ENCODE data around the gene MAGI2.
"Not testable (repeated sequence)": the region's sequence is repeated elsewhere in the genome, so short reads cannot be mapped to it uniquely, and the experiment has no call there.

Gene MAGI2

DNA sequence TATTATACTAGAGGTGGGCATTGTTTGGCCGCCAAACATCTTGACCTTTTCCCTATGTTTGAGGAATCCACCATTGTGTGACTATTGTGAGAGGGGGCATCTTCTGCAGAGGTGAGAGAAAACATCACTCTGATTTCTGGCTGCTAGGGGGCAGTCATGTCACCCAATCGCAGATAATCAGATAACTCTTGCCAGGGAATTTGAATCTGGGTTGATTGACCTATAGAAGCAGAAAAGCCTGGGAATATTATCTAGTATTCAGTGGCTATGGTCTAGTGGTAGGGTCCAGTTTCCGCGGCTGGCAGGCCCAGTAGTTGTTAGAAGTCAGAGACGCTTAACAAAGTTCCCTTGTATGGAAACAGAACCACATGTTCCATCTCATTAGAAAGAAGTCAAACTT is 846.4 kb downstream of the MAGI2 start:
- DNase-seq = no peak

DNA sequence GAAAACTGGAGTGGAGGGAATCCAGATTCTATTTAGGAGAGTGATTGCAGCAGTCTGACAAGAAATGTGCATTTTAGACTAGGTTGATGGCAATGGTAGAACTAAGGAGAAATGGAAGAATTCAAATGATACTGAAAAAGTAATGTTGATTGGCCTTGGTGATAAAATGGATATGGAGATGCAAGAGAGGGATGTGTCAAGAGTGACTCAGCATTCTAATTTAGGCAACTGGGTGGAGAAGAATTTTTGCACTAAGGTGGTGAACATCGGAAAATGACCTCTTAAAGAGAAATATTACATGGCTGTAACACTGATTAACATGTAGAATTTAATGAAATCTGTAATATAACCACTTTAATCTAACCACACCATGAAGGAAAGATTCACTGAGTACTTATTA is 848.3 kb downstream of the MAGI2 start:
- DNase-seq = no peak

DNA sequence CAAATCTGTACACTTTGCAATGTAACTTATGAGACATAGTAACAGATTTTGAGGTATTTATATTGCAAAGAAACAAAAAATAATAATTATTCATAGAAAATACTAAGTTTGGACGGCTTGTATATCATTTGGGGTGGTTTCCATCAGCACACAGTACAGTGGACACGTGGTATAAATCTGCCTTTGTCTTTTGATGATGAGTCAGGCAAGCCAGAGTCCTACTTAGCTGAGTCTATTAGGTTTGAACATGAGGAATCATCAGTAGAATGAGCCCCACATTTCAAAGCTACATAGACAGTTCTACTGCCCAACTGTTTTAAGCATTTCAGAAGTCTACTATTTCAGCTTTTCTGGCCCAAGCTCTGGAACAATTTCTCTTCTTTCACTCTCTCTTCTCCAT is 851.7 kb downstream of the MAGI2 start:
- DNase-seq = no peak

DNA sequence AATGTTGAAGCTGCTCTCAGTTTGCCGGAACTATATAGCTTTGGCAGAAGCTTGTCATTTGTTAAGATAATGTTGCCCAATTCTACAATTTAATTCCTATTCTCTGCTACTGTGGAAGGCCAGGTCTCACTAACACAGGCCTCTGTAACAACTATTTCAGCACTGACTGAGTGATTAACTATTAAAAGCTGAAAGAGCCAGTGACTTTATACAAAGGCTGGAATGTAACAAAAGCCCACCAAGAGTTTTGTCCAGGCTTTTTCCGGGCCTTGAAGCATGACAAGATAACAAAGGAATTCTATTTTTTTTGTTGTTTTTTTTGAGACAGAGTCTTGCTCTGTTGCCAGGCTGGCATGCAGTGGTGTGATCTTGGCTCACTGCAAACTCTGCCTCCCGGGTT is 859.3 kb downstream of the MAGI2 start:
- DNase-seq = no peak

DNA sequence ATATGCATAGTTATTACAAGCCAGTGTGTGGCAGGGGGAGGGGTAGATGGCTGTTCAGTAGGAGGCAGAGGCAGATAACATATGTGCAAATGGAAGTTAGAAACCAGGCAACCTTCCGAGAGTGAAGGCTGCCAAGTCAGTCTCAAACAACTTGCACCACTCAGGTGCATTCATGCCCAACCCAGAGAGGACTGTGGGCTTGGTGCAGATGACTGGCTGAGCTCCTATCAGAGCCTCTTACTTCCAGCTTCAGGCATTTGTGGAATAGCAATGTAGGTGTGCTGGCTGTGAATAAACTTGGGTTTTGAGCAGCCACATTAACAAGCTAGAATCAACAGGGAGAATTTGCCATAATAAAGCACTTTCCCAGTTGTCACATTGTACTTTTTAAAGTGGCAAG is 865.1 kb downstream of the MAGI2 start:
- no peak for DNase-seq

DNA sequence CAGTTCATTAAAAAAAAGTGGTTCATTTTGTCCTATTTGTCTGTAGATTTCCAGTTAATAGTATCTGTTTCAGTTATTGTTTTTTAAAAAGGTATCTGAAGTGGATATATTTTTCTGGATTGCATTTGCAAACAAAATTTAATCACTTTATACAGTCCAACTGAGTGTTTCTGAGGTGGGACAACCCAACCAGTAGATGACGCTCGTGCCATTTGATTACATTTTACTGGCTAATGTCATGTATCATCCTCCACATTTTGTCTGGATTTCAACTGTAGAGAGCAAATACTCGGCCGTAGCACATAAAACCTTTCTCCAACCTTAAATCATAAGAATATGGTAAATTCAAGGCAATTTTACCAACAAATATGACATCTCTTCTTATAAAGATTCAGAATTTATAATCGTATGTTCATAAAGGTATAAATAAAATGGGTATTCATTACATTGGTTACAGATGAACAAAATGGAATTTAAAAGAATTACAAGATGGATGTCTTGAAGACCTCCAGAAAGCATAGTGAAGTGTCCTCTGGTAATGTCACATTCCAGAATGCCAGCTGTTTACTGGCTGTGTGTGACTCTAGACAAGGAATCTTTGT is 865.9 kb downstream of the MAGI2 start:
- DNase-seq = no peak

DNA sequence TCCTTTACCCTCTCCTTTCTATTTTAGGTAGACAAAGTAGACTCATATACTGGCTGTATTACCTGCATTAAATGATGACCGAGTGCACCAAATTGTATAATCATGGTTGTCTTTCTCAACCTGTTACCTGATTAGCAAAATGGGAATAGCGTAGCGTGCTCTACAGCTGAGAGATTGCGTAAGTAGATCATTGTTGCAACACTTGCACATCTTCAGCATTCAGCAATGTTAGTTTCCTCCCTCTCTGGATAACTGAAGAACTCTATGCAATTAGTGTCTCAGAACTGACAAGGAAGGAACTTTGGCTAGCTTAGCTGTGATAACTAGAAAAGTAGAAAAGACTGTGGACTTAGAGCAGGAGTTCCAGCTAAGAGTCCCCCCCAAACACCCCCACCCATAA is 867.5 kb downstream of the MAGI2 start:
- no peak for DNase-seq

DNA sequence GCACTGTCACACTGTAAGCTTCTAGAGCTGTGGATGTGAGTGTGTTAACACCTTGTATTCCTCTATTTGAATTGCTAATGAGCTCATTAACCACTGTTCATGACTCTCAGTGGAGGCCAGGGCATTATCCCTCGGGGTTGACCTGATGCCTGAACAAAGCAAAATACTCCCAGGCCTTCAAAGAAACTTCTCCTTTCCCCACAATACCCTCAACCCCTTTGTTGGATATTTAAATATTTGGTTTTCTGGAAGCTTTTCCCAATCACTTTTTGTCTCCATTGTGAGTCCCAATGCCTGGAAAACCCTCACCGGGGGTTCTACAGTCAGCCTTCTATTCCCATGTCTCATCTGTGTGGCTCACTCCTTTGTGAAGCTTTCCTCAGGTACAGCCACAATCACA is 874.8 kb downstream of the MAGI2 start:
- DNase-seq = no peak

DNA sequence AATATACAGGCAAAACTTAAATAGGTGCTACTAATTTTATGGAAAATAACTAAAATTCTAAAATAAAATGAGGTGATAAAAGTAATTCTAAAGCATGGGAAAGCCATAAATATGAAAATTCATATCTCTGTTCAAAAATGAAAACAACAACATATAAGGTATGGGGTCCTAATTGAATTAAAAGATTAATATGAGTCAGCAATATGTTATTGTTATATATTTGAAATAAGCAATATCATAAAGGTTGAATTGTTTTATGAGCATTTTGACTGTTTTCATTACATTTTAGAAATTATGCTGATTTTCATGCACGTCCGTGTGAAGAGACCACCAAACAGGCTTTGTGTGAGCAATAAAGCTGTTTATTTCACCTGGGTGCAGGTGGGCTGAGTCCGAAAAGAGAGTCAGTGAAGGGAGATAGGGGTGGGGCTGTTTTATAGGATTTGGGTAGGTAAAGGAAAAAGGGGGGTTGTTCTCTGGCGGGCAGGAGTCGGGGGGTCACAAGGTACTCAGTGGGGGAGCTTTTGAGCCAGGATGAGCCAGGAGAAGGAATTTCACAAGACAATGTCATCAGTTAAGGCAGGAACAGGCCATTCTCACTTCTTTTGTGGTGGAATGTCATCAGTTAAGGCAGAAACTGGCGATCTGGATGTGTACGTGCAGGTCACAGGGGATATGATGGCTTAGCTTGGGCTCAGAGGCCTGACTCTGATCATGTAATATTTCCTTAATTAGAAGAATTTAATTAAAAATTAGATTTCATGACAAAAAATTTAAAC is 876.1 kb downstream of the MAGI2 start:
- DNase-seq = not testable (repeated sequence)

DNA sequence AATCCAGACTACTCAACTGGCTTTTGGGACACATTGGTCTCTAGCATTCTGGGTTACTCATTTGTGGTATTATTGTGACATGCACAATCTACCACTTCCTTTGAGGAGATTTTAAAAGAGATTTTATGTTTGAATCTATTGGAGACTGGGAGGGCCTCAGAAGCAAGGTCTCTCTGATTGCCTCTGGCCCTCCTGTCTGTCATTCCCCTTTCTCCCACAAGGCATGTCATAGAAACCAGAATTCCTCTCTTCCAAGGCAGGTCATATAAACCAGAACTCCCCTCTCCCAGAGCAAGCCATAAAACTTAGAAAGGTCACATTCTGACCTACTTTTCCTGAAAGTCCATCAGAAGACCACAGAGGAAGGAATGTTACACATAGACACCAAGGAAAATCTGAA is 877.2 kb downstream of the MAGI2 start:
- no peak for DNase-seq

DNA sequence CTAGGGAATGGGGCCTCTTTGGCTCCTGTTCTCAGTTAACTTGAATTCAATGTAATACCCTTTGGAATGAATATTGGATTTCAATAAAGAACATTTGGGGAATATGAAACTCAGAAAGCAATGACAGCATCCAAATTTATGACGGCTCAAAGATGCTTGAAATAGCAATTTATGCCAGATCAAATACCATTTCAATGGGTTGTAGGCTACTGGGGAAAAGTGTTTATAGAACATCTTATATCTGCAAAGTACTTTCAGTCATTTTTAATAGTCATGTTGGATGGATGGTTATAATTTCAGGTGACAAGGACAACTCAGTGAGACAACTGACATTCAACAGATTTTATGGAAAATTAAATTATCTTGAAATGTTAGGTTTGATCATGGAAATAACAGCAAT is 882.2 kb downstream of the MAGI2 start:
- no peak for DNase-seq

DNA sequence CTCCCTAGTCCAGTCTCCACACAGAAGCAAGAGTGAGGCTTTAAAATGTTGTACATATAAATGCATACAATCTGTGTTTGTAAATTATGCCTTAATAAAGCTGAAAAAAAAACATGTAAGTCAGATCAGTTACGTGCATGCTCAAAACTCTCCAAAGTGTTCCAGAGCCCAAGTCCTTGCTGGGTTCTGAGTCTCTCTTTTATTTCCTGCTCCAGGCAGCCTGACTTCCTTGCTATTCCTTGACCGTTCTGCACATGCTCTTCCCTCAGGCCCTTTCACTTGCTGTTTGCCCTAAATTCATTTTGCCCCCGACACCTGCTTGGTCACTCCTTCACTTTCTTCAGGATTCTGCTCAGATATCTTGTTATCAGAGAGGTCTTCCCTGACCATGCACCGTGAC is 884.8 kb downstream of the MAGI2 start:
- no peak for DNase-seq

DNA sequence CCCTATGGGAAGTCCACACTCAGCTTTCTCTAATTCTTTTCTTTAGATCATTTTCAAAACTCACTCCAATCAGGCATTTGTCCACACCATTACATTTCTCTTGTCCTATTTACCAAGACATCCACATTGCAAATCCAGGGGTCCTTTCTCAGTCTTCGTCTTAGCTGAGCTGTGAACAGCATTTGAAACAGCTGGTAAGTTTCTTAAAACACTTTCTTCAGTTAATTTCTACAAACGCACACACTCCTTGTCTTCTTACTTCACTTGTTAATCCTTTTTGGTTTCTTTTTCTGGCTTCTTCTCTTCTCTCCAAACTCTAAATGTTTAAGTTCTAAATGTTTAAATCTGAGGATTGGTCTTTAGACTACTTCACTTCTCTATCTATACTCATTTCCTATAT is 885.6 kb downstream of the MAGI2 start:
- DNase-seq = no peak

DNA sequence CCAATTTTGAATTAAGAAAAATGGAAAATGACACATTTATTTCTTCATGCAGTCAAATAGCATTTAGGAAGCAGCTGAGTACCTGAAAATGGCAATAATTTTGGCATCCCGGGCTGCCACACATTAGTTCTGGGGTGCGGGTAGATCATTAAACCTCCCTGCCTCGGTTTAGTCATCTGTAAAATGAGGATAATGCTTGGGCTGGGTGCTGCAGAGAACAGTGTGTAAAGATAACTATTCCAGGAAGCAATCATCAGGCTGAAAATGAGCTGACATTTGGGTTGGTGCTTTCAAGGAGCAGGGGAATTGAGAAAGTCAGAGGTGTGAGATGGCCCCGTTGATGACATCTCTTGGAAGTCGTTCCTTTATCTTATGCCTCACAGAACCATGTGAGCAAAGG is 887.7 kb downstream of the MAGI2 start:
- no peak for DNase-seq

DNA sequence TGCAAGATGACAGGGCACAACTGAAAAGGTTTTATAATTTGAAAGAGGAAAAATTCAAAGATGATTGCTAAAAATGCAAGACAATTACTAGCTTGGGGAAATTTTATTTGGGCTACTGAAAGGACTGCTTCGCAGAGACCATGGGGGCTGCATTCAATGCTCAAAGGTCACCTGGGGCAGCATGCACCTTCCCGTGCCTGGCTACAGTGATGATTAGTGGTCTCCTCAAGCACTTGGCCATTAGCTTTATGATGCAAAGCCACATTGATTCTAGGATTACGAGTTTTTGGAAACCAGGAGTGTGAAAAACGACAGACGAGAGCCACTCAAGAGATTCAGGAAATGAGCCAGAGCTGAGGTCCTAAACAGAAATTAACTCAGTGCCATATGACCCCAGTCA is 890.3 kb downstream of the MAGI2 start:
- no peak for DNase-seq

DNA sequence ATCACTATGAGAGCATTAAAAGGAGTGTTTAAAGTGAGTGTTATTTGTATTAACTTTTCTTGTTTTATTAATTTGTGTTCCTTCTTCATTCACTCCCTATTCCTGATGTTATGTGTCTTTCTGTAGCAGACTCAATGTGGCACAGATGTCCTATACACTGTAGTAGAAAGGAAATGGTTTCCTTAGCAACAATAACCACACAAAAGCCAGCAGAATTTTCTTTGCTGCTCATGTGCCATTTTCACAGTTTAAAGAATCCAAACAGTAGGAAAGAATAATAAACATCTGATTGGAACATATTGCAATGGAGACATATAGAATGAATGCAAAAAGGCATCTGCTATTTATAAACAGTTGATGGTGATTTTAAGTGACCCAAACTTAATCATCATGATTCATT is 891.3 kb downstream of the MAGI2 start:
- DNase-seq = no peak

DNA sequence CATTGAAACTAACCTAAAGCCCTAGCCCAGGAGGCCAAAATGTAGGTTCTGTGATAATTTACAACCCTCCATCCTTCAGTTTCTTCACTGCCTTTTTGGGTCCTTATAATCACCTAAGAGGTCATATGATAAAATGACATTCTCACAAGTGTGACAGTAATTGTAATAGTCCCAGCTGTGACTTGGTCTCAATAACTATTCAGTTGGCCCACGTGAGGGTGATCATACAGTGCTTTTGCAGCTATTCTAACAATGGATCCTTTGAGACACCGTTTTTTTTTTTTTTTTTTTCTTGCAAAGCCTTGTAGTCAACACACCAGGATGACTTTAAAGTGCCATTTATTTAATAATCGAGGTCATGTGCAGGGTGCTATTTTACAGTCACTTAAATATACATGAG is 894.9 kb downstream of the MAGI2 start:
- no peak for DNase-seq

DNA sequence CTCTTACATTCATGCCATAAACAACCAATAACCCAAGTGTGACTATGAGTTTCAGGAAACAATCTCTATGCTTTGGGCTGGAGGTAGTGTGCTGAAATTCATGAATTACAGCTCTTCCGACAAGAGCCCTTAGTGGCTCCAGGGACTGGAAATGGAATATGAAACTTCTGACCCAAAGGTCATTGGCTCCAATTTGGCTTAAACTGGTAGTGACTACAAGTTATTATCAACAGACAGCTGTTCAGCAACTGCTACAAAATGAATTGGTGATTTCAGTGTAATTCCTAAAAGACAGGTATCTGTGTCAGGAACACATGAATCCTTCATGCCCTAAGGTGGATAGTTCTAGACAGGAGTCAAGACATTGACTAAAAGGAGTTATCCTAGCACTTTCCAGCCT is 909.5 kb downstream of the MAGI2 start:
- DNase-seq = no peak

DNA sequence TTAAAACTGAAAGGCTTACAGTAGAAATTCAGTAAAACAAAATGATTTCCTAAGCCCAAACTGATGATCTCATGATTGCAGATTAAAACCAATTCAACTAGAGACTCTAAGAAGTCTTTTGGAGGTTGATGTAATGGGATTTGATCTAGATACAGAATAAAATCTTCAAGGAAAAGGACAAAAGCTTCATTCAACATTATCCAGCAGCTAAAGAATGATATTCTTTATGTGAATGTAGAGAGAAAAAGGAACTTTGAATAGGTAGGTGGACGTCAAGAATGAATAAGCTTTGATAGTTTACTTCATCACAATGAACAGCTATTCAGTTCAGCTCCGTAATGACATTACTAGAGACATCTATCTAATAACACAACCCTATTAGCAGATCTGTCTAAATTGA is 910.5 kb downstream of the MAGI2 start:
- no peak for DNase-seq

DNA sequence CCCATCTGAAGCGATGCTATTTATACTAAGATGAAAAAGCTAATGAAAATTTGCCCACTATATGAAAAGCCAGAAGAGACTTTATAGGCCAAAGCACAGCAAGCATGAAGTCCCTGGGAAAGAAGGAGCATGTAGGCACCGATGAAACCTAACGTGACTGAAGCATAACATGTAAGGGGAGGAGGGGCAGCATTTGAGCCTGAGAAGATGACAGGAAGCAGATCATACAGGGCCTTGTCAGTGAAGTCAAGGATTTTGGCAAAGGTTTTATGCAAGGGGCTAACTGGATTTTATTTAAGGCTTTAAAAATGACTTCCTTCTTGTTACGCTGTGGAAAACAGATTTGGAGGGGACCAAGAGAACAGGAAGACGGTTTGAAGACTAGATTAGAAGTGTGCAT is 910.9 kb downstream of the MAGI2 start:
- DNase-seq = no peak

DNA sequence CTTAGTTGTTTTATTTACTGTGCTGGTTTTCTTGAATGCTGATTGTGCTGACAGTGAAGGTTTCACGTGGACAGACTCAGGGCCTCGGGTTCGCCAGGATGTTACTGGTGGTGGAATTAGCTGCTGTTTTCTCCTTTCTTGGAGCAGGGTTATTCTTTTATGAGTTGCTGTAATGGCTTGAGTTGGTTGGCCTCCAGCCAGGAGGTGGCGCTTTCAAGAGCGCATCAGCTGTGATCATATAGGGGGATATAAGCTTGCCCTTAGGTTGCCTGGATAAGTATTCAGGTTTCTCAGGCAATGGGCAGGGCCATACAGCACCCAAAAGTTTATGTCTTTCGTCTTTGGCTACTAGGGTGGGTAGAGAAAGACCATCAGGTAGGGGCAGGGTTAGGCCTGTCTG is 913.6 kb downstream of the MAGI2 start:
- DNase-seq = no peak

DNA sequence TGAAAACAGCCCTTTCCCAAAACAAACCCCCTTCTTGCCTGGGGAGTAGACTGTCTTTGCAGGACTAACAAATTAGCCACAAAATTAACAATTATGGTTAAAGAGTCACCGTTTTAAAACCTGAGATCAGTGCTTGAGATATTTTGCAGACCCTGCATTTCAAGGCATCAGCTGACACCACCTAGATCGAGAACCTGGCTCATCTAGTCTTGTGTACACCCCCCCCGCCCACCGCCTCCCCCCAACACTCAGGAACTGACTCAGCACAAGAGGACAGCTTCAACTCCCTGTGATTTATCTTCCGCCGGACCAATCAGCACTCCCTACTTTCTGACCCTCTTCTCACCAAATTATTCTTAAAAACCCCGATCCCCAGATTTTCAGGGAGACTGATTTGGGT is 917.8 kb downstream of the MAGI2 start:
- DNase-seq = no peak

DNA sequence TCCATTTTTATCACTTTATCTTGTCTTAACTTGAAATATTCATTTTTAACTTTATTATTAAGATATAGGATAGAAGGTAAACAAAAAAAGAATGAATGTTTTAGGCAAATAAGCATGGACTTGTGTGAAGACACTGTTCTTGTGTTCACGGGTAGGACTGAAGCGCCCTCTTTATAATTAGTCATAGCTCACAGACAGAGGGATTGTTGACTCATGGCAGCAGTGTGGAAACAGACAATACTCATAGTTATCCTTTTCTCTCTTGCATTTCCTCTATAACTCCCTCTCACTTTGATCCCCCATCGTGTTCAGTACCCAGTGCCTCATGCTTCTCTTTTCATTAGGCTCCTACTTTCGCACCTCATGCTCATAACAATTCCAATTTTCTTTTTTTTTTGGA is 923.1 kb downstream of the MAGI2 start:
- DNase-seq = no peak

DNA sequence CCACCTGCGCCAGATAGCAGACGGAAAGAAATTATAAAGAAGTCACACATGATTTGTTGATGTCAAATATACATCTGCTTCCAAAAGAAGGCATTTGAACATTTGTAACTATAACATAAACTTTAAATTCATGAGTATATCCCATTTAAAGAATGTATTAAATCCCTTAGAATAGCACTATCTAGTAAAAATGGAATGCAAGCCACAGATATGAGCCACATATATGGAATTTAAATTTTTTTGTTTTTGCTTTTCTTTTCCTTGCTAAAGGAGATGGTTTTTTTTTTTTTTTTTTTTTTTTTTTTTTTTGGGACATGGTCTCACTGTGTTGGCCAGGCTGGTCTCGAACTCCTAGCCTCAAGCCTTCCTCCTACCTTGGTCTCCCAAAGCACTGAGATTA is 924.1 kb downstream of the MAGI2 start:
- DNase-seq = no peak

DNA sequence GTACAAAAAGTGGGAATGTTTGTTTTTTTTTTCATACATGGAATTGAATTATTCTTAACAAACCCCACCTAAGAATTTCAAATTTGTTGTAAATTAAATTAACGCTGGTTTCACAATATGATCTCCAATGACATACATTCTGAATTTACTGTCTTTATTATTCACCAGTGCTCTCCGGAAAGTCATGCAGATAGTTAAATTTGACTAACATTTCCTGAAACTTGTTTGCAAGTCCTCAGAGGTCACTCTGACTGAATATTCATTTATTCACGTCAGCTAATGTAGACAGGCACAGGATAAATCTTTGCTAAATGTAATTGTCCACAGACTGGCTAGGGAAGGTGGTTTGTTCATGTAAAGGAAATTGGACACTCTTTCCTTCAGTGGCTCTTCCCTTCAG is 924.5 kb downstream of the MAGI2 start:
- DNase-seq = no peak

Data from KG1 (cell line).